HG02588 (cell line): ENCODE measurements around the gene ENPP6.
A peak's percentile ranks its signal among the peaks of the same experiment; 100 is the strongest.

Source experiments
- ATAC-seq: cut with Tn5 transposase; IDR thresholded peaks from one replicate; pipeline ENCODE4 v1.9.1; 2021; ENCODE audit warnings: mild to moderate bottlenecking, moderate library complexity; ENCODE audit not compliant: unreplicated experiment

ENPP6 gene

DNA sequence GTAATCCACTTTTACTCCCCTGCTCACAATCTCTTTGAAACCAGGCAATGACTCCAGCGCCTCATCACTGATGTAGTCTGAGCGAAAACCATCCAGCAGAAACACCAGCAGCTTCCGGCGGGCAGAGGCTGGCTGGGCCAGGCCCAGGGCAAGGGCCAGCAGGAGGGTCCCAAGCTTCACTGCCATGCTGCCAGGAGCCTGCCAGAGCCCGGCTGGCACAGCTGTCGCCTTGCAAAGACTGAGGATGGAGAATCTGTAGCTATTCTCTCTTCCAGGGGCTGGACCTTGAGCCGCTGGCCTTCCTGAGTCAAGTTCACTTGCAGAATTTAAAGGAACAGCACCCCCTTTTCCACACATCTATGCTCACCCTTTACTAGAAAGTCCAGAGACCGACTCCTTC is at the start of gene ENPP6:
ENPP6 (minus strand) TSS at position 240 of the 400 bp plus-strand sequence; CDS start at position 186, 54 bp downstream.
- no peak for ATAC-seq

GRCh38 chr4:184267206-184267608 is 49.5 kb upstream of the ENPP6 start:
- no peak for ATAC-seq

- ATAC-seq = no peak
Observed at GRCh38 chr4:184265546-184266351, 48.1 kb upstream of the ENPP6 start.

- peak; percentile 26 for ATAC-seq
Observed at GRCh38 chr4:184263910-184264732, 46.4 kb upstream of the ENPP6 start.

- no peak for ATAC-seq
Observed at GRCh38 chr4:184263461-184263860, 45.8 kb upstream of the ENPP6 start.

DNA sequence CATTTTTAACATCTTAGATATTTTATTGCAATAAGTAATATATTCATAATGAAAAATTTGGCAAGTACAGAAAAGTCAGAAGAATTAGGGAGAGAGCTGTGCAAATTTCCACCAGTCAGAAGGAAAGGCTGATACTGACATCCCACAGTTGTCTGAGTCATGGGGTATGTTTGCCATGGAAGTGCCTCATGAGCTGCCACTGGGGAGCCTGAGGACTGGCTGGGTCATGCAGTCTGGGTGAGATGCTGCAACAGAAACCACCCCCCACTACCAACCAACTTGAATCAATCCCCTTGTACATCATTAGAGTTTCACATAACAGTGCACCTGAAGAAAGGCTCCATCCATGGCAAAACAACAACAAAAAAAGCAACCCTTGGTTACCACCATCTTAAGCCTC is 45.2 kb upstream of the ENPP6 start:
- no peak for ATAC-seq

DNA sequence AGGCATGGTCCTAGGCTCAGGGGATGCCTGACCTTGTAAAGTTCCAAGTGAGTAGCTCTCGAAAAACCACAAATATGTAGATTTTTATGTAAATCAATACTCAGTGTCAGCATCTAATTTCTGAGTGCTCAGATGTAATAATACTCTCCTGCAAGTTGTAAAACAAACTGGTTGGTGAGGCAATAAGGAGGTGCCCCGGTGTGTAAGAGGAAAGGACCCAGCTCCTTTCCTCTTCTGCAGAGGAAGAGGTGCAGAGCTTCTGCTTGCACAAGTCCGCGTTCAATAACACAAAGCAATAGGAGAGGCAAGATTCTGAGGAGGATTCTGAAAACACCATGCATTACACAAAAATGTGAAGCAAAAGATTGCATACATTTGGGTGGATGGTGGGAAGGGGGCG is 43.6 kb upstream of the ENPP6 start:
- ATAC-seq = no peak

DNA sequence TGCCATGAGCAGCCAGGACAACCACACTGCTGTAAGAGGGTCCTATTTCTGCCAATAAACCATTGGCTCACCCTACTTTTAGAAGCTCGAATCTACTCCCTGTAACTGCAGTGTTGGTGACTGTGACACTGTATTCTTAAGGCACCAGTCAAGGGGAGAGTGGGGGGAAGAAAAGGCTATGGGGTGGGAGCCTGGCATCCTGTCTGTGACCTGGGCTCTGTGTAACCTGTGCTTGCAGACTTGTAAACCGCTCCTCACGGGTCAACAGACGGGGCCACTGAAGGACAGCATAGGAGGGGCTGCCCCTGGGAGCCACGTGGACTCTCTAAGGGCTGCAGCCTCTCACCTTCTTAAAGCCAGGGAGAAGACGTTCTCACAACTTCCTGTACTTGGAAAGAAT is 42.2 kb upstream of the ENPP6 start:
- ATAC-seq = no peak

- no peak for ATAC-seq
Observed at GRCh38 chr4:184259081-184259480, 41.4 kb upstream of the ENPP6 start.

GRCh38 chr4:184255871-184256642 is 38.4 kb upstream of the ENPP6 start:
- no peak for ATAC-seq

DNA sequence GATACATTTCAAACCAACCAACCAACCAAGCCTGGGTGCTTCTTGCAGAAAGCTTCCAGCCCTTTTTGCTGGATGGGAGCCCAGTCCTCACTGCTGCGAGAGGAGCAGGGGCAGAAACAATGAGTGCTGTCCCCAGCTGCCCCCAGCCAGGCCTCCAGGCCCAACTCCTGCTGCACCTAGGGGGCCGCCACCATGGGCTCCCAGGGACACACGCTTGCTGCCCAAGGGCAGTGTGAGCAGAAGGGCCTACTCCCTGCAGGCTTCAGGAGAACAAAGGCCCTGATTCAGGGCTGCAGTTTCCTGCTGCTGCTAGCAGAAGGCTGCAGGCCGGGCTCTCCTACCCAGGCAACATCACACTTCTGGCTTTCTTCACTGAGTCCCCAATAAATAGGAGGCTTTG is 37.7 kb upstream of the ENPP6 start:
- no peak for ATAC-seq

DNA sequence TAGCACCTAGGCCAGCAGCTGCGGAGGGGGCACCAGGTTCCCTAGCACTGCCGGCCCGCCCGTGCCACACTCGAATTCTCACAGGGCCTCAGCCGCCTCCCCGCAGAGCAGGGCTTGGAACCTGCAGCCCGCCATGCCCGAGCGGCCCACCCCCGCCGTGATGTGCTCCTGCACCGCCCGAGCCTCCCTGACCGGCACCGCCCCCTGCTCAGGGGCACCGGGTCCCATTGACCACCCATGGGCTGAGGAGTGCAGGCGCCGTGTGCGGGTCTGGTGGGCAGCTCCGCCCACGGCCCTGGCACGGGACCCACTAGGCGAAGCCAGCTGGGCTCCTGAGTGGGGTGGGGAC is 35.4 kb upstream of the ENPP6 start:
- no peak for ATAC-seq

GRCh38 chr4:184252136-184253071 is 34.7 kb upstream of the ENPP6 start:
- ATAC-seq = no peak

DNA sequence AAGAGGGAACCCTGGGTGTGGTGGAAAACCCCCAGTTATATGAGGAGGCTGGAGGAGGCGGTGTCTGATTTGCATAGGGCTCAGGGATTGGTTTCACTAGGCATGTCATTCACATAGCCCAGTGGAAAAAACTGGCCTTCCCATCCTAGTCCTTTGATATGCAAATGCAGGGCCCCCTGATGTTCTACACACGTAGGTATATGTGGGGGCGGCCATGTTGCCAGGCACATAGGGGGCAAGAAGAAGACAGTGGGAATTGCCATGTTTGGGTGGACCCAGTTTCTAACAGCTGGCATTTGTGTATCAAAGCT is 34.0 kb upstream of the ENPP6 start:
- ATAC-seq = no peak

- ATAC-seq = no peak
Observed at GRCh38 chr4:184250795-184251669, 33.4 kb upstream of the ENPP6 start.

GRCh38 chr4:184248216-184248615 is 30.5 kb upstream of the ENPP6 start:
- ATAC-seq = no peak

DNA sequence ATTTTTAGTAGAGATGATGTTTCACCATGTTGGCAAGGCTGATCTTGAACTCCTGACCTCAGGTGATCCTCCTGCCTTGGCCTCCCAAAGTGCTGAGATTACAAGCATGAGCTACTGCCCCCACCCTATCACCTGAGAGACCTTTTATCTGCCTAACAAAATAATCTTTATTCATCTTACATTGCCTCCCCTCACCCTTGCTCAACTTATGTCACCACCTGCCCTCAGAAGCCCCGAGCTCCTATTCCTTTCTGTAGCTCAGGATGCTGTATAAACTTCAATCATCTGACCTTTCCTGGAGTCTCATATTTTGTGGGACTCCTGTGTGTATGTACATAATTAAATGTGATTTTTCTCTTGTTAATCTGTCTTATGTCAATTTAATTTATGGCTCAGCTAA is 29.7 kb upstream of the ENPP6 start:
- no peak for ATAC-seq

DNA sequence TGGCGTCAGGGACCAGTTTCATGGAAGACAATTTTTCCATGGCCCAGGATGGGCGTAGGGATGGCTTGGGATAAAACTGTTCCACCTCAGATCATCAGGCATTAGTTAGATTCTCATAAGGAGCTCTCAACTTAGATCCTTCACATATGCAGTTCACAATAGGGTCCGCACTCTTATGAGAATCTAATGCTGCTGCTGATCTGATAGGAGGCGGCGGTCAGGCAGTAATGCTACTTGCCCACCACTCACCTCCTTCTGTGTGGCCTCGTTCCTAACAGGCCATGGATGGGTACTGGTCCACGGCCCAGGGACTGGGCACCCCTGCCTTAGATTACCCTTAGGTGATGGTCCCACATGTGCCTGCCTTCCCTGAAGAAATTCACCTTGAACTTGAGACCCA is 28.8 kb upstream of the ENPP6 start:
- ATAC-seq = no peak

GRCh38 chr4:184238072-184238745 is 20.5 kb upstream of the ENPP6 start:
- ATAC-seq = no peak
